ENCODE data around the gene RGS3. TPM values are rescaled to one million over a fixed set of nuclear protein-coding genes. Genes with fewer than 3 reads are reported as not detected.
A peak's percentile ranks its signal among the peaks of the same experiment; 100 is the strongest.

Gene RGS3
- polyA plus RNA-seq, 1 of the 3 experiments (the other 2 are of a cell fraction) = 50.6 TPM

DNA sequence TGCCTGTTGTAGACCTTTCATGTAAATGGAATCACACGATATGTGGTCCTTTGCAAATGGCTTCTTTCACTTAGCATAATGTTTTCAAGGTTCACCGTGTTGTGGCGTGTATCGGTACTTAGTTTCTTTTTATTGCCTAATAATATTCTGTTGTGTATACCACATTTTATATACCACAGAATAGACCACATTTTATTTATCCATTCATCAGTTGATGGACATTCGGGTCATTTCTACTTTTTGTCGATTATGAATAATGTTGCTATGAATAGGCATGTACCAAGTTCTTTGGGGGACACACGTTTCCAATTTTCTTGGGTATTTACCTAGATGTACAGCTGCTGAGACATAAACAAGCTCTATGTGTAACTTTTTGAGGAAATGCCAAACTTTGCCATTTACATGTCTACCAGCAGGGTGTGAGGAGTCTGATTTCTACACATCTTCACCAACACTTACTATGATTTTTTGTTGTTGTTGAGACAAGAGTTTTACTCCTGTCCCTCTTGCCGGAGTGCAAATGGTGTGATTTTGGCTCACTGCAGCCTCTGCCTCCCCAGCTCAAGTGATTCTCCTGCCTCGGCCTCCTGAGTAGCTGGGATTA lies 144.7 kb downstream of the RGS3 start:
- WGBS (ENCODE audit: low lambda C conversion rate) = 89% methylated on average over 9 of the region's 9 CpGs
- no peak overlapping the region for H3K4me3 ChIP-seq (ENCODE audit: low read depth in 2 of 2, low read length in 1 of 2)
- POLR2A ChIA-PET = no interaction called here
- H3K36me3 ChIP-seq (replicated peaks in 1 of 2; ENCODE audit: control insufficient read depth in 1 of 2, insufficient read depth in 2 of 2, low read length in 1 of 2) = no peaks in the 10 kb centered on the region
- H3K27me3 ChIP-seq (ENCODE audit: insufficient read depth) = no peaks in the 10 kb centered on the region
- no peak overlapping the region for H3K9ac ChIP-seq
- no peaks in the 10 kb centered on the region for H4K20me1 ChIP-seq (ENCODE audit: insufficient read depth)
- CTCF ChIA-PET = interaction anchor here (1.5 to 44.7 kb wide), 2 partner anchors 17 to 45 kb away, joined by 3 to 1335 read pairs; no protein-coding TSS in a partner anchor
- no peaks in the 10 kb centered on the region for H3K9me3 ChIP-seq
- no peak for TF ChIP-seq NFIC (IDR thresholded peaks at IDR 0.05; ENCODE audit: borderline replicate concordance)
- no peak for TF ChIP-seq ELF1 (IDR thresholded peaks at IDR 0.05)
- TF ChIP-seq, protein P1, sequence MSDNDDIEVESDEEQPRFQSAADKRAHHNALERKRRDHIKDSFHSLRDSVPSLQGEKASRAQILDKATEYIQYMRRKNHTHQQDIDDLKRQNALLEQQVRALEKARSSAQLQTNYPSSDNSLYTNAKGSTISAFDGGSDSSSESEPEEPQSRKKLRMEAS (IDR thresholded peaks at IDR 0.05; ENCODE audit: low read depth) = no peak
- TF ChIP-seq RAD21 (IDR thresholded peaks at IDR 0.05; ENCODE audit: low read length) = no peak
- TF ChIP-seq, protein P2, sequence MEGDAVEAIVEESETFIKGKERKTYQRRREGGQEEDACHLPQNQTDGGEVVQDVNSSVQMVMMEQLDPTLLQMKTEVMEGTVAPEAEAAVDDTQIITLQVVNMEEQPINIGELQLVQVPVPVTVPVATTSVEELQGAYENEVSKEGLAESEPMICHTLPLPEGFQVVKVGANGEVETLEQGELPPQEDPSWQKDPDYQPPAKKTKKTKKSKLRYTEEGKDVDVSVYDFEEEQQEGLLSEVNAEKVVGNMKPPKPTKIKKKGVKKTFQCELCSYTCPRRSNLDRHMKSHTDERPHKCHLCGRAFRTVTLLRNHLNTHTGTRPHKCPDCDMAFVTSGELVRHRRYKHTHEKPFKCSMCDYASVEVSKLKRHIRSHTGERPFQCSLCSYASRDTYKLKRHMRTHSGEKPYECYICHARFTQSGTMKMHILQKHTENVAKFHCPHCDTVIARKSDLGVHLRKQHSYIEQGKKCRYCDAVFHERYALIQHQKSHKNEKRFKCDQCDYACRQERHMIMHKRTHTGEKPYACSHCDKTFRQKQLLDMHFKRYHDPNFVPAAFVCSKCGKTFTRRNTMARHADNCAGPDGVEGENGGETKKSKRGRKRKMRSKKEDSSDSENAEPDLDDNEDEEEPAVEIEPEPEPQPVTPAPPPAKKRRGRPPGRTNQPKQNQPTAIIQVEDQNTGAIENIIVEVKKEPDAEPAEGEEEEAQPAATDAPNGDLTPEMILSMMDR (IDR thresholded peaks at IDR 0.05) = no peak
- no peak overlapping the region for H3K27ac ChIP-seq (ENCODE audit: low read depth in 2 of 2, low read length in 1 of 2)
- no peaks in the 10 kb centered on the region for H3K79me2 ChIP-seq (ENCODE audit: insufficient read depth)
- H3K9me2 ChIP-seq = no peaks in the 10 kb centered on the region
- peaks cover 0 to 11% of the 10 kb centered on the region in 2 experiments; a peak in 1 of 4 replicates for H3K4me1 ChIP-seq (ENCODE audit: control insufficient read depth in 1 of 2, insufficient read depth in 2 of 2, low read depth in 1 of 2, low read length in 1 of 2)
- no peak overlapping the region for H2AFZ ChIP-seq (ENCODE audit: low read depth)
- H3K4me2 ChIP-seq = no peak overlapping the region
- no peaks in the 10 kb centered on the region for H3F3A ChIP-seq (replicated peaks; ENCODE audit: insufficient read depth)
- DNase-seq = no peak

DNA sequence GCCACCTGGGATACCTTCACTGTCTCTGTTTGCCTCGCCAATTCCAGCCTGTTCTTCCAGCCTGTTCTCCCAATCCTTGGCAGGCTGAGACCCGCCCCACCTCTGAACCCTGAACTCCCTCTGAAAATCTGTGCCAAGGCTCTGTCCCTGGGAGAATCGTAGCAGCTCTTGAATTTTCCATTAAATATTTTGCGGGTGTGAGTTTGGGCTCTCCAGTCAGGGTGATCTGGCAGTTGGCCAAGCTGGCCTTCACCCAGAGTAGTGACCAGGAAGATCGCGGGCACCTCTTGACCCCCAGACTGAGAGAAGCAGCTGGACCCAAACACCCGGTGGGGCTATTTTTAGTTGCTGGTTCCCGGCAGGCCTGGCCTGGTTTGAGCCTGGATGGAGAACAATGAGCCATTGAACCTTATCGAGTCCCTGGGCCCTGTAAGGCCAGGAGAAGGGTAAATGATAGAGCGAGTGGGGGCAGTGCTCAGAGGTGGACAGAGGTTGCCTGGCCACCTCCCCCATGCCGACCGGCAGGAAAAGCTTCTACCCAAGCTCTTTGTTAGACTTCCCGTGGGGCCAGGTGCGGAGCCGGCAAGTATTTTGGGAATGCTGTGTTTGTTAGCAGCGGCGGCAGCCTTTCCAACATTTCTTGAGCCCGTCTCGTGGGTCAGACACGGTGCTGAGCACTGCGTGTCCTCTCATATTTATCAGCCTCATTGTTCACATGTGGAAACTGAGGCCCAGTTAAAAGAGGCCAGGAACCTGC lies 146.2 kb downstream of the RGS3 start:
- 80% methylated on average over 21 of the region's 21 CpGs for WGBS (ENCODE audit: low lambda C conversion rate)
- Histone ChIP-seq H3K9me2 (no peaks in the 10 kb centered on the region), H3K4me2 (no peak overlapping the region), H3K79me2 (ENCODE audit: insufficient read depth) (no peaks in the 10 kb centered on the region), H3K27ac (ENCODE audit: low read depth in 2 of 2, low read length in 1 of 2) (peak overlapping the region in 1 of 2 experiments; percentile 41; a peak in 1 of 4 replicates), H3F3A (replicated peaks; ENCODE audit: insufficient read depth) (no peaks in the 10 kb centered on the region), H3K27me3 (ENCODE audit: insufficient read depth) (no peaks in the 10 kb centered on the region), H3K36me3 (replicated peaks in 1 of 2; ENCODE audit: control insufficient read depth in 1 of 2, insufficient read depth in 2 of 2, low read length in 1 of 2) (no peaks in the 10 kb centered on the region), H3K4me3 (ENCODE audit: low read depth in 2 of 2, low read length in 1 of 2) (no peak overlapping the region), H3K4me1 (ENCODE audit: control insufficient read depth in 1 of 2, insufficient read depth in 2 of 2, low read depth in 1 of 2, low read length in 1 of 2) (peaks cover 0 to 14% of the 10 kb centered on the region in 2 experiments; a peak in 2 of 4 replicates), H4K20me1 (ENCODE audit: insufficient read depth) (no peaks in the 10 kb centered on the region), H3K9me3 (no peaks in the 10 kb centered on the region), H3K9ac (no peak overlapping the region), H2AFZ (ENCODE audit: low read depth) (no peak overlapping the region)
- DNase-seq = peak; percentile 47
- TF ChIP-seq GATA2 (CRISPR knock-in tag; IDR thresholded peaks at IDR 0.05) (no peak), RCOR1 (IDR thresholded peaks at IDR 0.05; ENCODE audit: low read length) (0 out of 2 replicates have a peak, but pooled peaks have one; percentile 18)
- POLR2A ChIA-PET = no interaction called here
- CTCF ChIA-PET = interaction anchor here (0.6 to 44.7 kb wide), 3 partner anchors 16 to 43 kb away, joined by 3 to 1335 read pairs (median 3); no protein-coding TSS in a partner anchor
